ENCODE results near the gene PSMD6.

The PSMD6 gene

GRCh38 chr3:63975723-63976122 is 47.6 kb downstream of the PSMD6 start:
- no peak for DNase-seq

GRCh38 chr3:63974451-63974850 is 48.8 kb downstream of the PSMD6 start:
- DNase-seq = no peak

GRCh38 chr3:63973406-63973805 is 49.9 kb downstream of the PSMD6 start:
- DNase-seq = no peak

- no peak for DNase-seq
Measured at GRCh38 chr3:63972987-63973386, 50.3 kb downstream of the PSMD6 start.

- DNase-seq = no peak
Measured at GRCh38 chr3:63972196-63972595, 51.1 kb downstream of the PSMD6 start.

GRCh38 chr3:63970631-63971475 is 52.4 kb downstream of the PSMD6 start:
- DNase-seq = no peak

GRCh38 chr3:63969876-63970275 is 53.4 kb downstream of the PSMD6 start:
- no peak for DNase-seq

GRCh38 chr3:63968612-63969350 is 54.5 kb downstream of the PSMD6 start:
- no peak for DNase-seq

GRCh38 chr3:63967675-63968611 is 55.4 kb downstream of the PSMD6 start:
- DNase-seq = no peak

GRCh38 chr3:63966871-63967270 is 56.4 kb downstream of the PSMD6 start:
- no peak for DNase-seq

GRCh38 chr3:63966007-63966406 is 57.3 kb downstream of the PSMD6 start:
- no peak for DNase-seq

- no peak for DNase-seq
Measured at GRCh38 chr3:63964681-63965485, 58.4 kb downstream of the PSMD6 start.

- DNase-seq = no peak
Measured at GRCh38 chr3:63963496-63963895, 59.8 kb downstream of the PSMD6 start.

GRCh38 chr3:63961891-63962290 is 61.4 kb downstream of the PSMD6 start:
- DNase-seq = no peak
